Suprapubic skin (tissue), 3 donors: ENCODE measurements around the gene PCDHGA2.

Experiments used
- EP300 ChIP-seq: sonication (generic); formaldehyde crosslinking; IDR thresholded peaks from one replicate; pipeline ENCODE4 v1.6.1; 2017; ENCODE audit warnings: antibody characterized with exemption
- POLR2A ChIP-seq, 2 donors: fragments of 450-650 bp; IDR thresholded peaks; one replicate each; pipeline ENCODE4 v1.6.1; 2017; ENCODE audit warnings: antibody characterized with exemption in 2 of 2, mild to moderate bottlenecking in 2 of 2, moderate library complexity in 2 of 2
- TF ChIP-seq, protein P1 (sequence below), 2 donors: fragments of 200-600 bp in 1 of 2; fragments of 450-650 bp in 1 of 2; sonication (generic) in 1 of 2; IDR thresholded peaks; one replicate each; pipeline ENCODE4 v1.5.1; 2016 to 2019; ENCODE audit warnings: antibody characterized with exemption in 2 of 2, mild to moderate bottlenecking in 1 of 2, moderate library complexity in 1 of 2

GRCh38 chr5:141298376-141298775 lies 40.2 kb upstream of the PCDHGA2 start:
- TF ChIP-seq, protein P1, sequence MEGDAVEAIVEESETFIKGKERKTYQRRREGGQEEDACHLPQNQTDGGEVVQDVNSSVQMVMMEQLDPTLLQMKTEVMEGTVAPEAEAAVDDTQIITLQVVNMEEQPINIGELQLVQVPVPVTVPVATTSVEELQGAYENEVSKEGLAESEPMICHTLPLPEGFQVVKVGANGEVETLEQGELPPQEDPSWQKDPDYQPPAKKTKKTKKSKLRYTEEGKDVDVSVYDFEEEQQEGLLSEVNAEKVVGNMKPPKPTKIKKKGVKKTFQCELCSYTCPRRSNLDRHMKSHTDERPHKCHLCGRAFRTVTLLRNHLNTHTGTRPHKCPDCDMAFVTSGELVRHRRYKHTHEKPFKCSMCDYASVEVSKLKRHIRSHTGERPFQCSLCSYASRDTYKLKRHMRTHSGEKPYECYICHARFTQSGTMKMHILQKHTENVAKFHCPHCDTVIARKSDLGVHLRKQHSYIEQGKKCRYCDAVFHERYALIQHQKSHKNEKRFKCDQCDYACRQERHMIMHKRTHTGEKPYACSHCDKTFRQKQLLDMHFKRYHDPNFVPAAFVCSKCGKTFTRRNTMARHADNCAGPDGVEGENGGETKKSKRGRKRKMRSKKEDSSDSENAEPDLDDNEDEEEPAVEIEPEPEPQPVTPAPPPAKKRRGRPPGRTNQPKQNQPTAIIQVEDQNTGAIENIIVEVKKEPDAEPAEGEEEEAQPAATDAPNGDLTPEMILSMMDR (IDR thresholded peaks at IDR 0.05), result no peak
- no peak for TF ChIP-seq POLR2A (IDR thresholded peaks at IDR 0.05)
- no peak for TF ChIP-seq EP300
